PC-9 (cell line): Measurements from ENCODE around the gene GAS7.

ENCODE experiments used
- EZH2 ChIP-seq: fragments of 200-600 bp; sonication (generic); IDR thresholded peaks from 2 replicates; pipeline ENCODE4 v1.8.0; 2017; ENCODE audit warnings: antibody characterized with exemption, low read depth
- TF ChIP-seq, protein P1 (sequence below): fragments of 200-600 bp; sonication (generic); conservative IDR thresholded peaks from 2 replicates; pipeline ENCODE4 v1.6.1; 2017; ENCODE audit warnings: mixed run types, antibody characterized with exemption, mild to moderate bottlenecking, moderate library complexity

DNA sequence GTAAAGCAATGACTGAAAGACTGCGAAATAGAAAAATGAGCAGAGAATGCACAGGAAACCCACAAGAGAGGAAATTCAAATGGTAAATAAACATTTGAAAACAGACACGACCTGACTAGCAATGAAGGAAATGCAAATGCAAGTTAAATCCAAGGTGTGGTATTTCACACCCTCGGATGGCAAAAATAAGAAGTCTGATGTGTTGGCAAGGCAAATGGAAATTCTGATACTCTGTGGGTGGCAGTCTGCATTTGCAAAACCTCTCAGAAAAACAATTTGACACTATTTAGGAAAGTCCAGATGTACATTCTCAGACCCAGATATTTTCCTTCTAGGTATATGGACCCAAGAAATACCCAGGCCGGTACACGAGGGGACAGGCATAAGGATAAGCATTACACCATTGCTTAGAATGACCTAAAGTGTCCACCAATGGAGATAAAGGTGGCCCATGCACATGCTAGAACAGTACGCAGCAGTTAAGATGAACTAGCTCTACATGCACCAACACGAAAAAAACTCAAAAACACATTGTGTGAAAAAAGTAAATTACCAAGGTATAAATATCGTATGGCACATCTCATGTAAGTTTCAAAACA lies 116.7 kb downstream of the GAS7 start:
- TF ChIP-seq, protein P1, sequence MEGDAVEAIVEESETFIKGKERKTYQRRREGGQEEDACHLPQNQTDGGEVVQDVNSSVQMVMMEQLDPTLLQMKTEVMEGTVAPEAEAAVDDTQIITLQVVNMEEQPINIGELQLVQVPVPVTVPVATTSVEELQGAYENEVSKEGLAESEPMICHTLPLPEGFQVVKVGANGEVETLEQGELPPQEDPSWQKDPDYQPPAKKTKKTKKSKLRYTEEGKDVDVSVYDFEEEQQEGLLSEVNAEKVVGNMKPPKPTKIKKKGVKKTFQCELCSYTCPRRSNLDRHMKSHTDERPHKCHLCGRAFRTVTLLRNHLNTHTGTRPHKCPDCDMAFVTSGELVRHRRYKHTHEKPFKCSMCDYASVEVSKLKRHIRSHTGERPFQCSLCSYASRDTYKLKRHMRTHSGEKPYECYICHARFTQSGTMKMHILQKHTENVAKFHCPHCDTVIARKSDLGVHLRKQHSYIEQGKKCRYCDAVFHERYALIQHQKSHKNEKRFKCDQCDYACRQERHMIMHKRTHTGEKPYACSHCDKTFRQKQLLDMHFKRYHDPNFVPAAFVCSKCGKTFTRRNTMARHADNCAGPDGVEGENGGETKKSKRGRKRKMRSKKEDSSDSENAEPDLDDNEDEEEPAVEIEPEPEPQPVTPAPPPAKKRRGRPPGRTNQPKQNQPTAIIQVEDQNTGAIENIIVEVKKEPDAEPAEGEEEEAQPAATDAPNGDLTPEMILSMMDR, result no peak
- no peak for TF ChIP-seq EZH2
